ELF-1 (cell line): ENCODE data around the gene PHACTR3.

Source experiments
- DNase-seq: peaks from one replicate; pipeline ENCODE4 v3.0.0-alpha.2; 2016; ENCODE audit warnings: low read depth, low spot score

Gene PHACTR3

DNA sequence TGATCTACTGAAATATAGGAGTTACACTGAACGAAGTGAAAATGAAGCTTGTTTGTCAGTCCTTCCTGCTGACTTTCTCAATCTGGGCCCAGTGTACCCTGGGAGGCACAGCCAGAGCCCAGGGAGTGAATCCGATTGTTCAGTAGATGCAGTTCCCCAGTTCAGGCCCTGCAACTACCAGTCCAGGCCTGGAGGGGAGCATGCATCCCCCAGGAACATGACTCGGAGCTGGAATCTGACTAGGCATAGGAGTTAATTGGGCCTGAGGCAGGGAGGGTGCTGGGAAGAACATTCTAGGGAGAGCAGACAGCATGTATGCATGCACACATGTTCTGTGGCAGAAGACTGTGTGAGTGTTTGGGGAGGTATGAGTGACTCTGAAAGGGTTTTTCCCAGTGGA is 42.1 kb downstream of the PHACTR3 start:
- DNase-seq, result no peak

DNA sequence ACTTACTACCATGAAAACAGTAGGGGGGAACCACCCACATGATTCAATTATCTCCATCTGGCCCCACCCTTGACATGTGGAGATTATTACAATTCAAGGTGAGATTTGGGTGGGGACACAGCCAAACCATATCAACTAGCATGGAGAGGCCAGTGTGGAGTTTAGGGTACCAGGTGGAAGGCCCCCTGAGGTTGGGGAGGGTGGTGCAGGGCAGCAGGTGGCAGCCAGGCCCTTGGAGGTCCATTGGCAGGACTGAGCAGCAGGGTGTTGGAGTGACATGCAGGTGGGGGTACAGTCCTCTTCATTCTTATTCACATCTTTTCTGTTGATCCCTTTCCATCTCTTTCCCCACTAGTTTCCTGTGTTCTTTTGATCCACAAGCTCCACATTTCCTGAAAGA is 42.9 kb downstream of the PHACTR3 start:
- no peak for DNase-seq

DNA sequence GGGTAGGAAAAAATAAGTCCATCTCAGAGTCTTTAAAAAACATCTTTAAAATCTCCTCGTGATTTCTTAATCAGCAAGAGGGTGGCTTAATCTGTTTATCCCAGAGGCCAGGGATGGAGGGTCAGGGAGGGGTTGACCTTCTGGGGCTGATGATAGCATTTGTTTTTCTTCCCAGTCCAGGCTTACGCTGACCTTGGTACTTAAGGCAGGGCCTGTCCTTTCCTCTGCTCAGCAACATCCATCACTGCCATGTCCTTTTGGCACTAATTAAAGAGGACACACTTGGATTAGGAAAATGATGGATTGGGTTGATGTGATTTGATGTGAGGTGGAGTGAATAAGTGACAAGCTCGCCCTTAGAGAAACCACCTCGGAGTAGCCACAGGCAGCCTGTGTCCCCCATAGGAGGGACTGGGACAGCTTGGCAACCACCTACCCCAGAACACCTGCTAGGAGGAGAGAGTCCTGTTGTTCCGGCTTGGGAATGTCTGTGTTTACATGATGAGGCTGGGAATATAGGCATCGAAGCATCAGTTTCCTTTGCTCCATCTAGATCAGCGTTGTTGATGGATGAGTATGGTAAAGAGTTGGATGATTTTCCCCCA is 44.2 kb downstream of the PHACTR3 start:
- DNase-seq, result no peak

DNA sequence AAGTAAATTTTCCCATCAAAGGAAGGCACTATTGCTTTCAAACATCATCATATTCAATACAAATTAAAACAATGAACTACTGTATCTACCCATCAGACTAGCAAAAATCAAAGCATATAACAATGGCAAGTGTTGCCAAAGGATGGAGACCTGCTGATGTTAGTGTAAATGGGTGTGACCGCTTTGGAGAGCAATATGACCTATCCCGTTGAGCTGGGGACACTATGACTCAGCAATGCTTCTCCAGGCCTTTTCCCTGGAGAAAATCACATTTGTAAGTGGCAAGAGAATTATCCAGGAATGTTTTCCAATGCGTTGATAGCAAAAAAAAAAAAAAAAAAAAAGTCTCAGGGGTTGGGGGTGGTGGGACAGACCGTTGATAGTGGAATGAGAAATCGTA is 46.1 kb downstream of the PHACTR3 start:
- DNase-seq, result no peak

DNA sequence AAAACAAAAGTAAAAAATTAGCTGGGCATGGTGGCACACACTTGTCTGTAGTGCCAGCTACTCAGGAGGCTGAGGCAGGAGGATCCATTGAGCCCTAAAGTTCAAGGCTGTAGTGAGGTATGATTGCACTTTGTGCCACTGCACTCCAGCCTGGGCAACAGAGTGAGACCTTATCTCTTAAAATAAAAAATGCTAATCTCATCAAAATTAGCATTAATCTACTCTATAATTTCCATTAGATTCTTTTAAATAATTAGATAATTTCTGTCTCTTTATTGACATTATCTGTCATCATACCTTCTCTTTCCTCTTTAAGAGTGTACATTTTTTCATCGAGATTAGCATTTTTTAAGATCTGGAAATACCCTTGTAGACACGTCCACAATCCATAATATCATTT is 48.0 kb downstream of the PHACTR3 start:
- DNase-seq, result no peak

DNA sequence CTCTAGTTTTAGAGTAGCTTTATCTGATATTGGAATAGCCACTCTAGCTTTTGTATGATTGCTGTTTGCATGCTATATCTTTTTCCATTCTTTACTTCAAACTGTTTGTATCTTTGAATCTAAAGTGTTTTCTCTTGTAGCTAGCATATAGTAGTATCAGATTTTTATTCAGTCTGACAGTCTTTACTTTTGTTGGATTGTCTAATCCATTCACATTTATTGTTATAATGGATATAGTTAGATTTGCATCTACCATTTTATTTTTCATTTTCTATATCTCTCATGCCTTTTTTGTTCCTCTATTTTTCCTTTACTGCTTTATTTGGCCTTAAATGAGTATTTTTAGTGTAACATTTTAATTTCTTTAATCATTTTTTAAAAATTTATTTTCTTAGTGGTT is 52.1 kb downstream of the PHACTR3 start:
- DNase-seq, result no peak

DNA sequence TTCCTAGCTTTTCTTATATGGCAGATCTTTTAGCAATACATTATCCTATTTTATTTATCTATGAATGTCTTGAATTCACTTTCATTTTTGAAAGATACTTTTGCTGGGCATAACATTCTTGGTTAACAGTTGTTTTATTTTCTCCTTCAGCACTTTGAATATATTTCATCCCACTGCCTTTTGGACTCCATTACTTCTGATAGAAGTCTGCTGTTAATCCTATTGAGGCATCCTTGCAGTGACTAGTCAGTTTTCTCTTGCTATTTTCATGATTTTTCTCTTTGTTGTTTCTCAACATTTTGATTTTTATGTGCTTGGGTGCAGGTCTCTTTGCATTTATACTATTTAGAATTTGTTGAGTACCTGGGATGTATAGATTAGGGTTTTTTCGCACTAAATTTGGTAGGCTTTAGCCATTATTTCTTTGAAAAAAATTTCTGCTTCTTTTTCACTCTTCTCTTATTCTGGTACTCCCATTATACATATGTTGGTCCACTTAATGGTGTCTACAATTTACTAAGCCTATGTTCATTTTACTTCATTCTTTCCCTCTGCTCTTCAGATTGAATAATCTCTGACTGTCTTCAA is 53.2 kb downstream of the PHACTR3 start:
- no peak for DNase-seq

DNA sequence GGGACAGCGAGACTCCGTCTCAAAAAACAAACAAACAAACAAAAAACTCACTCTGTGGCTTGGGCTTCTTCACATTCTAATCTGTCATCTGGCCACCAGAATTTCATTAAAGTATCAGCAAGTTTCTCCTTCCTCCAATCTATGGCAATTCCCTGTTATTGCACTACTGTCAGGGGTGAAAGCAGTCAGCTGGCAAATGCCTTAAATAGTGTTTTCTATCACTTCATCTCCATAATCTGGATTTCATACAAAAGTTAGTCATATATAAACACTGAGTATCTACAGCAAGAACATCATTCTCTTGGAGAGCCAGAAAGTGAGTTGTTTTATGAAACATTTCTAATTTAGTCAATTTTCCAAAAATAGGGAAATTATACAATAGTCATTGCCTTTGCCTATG is 56.1 kb downstream of the PHACTR3 start:
- no peak for DNase-seq

DNA sequence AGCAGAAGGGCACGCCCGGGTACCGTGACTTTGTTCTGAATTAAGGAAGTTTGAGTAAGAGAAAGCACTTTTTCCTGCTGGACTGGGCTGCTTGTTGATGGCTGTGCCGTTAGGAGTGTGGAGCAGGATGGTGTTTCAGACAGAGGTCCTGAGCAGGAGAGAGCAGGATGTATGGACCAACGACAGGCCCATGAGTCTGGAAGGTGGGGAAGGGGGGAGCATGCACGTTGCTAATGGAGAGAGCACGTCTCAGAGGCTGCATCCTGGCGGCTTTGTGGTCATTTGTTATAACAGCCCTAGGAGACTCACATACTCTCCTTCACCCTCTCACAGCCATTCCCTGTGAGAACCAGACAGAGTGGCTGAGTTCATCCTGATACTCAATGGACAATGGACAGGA is 56.8 kb downstream of the PHACTR3 start:
- DNase-seq, result no peak

DNA sequence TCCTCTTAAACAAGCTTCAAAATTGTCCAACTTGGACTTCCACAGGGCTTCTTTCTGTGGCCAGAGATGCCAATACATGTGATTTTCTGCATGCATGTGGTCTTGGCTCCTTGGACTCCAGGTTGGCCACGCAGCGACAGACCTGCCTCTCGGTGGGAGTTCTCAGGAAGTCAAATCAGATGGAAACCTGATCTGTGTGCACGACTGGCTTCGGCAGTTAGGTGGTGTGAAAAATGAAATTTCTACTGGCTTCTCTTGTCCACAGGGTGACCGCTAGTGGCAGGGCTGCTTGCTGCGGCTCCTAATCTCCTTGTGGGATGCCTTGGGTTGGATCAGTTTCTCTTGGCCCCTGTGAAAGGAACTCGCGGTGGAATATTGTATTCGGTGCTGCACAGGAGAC is 57.3 kb downstream of the PHACTR3 start:
- no peak for DNase-seq

DNA sequence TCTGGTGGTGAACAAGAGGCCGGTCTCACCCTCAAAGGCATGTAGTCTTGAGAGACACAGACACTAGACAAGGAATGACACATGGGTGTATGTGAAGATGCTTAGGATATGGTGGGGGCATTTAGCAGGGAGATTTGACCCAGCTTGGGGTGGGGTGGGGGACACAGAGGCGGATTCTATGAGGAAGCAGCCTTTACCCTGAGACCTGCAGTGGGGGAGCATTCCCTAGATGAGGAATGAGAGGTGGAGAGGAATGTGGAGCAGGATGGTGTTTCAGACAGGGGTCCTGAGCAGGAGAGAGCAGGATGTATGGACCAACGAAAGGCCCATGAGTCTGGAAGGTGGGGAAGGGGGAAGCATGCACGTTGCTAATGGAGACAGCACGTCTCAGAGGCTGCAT is 57.8 kb downstream of the PHACTR3 start:
- no peak for DNase-seq

DNA sequence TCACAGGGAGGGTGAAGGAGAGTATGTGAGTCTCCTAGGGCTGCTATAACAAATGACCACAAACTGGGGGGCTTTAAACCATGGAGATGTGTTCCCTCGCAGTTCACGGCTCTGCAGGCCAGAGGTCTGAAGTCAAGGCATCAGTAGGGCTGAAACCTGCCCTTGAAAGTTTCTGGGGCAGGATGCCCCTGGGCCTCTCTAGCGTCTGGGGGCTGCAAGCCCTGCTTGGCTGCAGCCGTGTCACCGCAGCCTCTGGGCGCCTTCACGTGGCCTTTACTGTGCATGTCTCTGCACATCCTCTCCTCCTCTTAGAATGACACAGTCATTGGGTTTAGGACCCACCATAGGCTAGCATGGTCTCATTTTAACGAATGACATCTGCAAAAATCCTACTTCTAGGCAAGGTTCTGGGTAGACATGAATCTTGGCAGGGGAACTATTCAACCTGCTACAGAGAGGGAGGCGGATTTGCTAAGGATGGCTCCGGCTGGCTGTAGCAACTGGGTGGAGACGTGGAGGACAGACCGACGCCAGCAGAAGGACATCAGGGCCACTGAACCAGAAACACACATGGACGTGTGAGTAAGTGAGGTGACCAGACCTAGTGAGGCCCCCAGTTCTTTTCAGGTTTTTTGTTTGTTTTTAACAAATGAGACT is 58.6 kb downstream of the PHACTR3 start:
- DNase-seq, result no peak

DNA sequence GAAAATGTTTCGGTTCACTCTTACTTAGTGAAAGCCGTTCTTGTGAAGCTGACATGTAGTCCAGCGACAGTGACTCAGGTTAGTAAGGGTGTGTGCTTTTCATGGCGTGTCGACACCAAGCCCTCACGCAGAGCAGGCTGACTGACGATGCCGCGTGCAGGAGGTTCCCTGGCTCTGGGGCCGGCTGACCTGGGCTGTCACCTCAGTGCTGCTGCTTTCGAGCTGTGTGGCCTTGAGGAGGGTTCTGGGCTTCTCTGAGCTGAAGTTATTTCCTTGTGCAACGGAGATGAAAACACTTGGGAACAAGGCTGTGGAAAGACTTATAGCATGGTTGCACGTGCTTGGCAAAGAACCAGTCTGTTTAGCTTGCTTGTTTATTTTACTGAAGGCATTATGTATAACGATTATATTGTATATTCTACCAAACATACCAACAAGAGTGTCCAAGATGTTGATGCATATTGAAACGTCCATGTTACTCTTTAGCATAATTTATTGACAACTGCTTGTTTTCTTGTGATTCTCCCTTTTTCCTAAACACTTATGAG is 59.2 kb downstream of the PHACTR3 start:
- DNase-seq, result no peak

DNA sequence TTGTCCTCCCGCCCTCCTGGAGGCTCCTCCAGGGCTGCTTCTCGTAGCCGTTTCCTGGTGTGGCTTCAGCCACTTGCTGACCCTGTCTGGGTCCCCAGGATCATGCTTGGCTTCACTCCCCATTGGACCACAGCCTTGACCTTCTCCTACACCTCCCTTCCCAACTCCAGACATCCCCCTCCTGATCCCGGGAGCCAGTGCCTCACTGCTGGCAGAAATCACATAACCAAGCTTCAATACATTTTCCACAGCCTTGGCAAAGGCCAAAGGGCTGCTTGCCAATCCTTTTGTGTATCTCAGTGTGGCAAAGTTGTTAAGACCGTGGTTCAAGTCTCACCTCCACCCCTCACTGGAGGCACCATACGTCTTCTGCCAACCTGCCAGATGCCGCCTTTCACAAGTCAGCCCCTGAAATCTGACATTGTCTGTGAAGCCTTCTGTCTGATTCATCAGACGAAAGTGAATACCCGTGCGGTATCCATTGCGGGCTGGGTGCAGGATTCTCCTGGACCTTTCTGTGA is 60.1 kb downstream of the PHACTR3 start:
- DNase-seq, result no peak

DNA sequence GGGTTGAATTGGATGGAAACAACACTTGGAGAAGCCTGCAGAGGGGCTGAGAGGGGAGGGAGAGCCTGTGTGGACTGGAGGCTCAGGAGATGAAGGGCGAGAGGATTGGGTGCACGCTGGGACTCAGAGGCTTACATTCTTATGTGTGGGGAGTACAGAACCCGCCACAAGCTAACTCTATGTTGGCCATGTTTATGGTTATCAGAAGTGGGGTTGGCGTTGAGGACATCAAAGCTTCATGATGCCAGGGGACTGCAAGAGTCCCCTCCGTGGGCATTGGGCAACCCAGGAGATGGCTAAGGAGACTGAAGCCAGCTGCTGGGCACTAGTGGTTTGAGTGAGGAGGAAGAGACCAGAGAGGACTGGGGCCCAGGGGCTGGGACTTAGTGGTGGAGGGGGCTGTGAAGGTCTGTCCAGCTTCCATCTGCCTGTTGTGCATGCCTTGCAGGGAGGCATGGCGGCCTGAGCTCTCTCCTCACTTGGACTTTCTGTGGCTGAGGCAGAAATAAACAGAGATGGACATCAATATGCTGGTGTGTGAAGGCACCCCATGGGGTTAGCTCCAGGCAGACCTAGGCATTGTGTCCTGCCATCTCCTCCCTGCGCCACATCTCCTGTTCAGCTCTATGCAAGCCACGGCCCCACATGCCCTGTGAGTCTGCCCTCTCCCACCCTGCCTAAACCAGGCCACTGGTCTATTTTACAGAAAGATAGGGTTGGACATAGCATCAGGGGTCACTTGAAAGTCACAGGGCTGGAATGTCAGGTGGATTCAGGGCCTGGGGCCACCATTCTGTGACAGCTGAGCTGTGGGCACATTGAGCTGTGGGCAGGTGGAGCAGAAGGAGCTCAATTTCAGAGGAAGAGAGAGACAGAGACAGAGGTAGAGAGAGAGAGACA is 61.6 kb downstream of the PHACTR3 start:
- DNase-seq, result no peak

DNA sequence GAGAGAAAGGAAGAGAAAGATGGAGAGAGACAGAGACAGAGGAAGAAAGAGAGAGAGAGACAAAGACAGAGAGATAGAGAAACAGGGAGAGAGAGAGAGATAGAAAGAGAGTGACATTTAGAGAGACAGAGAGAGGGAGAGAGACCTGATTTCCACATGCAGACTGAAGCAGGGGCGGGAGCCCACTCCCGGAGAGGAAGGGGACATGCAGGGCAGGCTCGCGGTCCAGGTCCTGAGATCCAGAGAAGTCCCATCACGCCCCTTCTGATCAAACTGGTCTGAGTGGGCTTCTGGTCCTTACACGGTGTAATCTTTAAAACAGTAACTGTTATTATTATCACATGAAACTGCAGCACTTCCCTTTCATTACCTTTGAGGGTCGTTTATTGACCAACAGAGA is 62.2 kb downstream of the PHACTR3 start:
- no peak for DNase-seq

DNA sequence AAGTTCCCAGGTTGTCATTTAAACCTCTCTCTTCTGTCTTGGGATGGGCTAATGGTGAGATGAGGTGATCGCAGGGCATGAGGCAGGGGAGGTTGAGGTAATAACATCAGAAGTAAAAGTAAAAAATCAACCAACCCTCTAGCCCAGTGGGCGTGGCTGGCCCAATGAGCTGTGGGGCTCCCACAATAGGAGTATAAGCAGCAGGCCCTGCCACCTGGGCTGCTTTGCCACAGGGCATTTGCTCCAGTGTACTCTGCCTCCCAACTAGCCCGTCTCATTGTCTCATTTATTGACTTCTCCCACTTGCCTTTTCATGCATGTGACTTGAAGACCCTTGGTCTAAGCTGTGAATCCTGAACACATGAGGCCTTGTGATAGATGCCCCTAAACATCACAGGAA is 62.8 kb downstream of the PHACTR3 start:
- DNase-seq, result no peak

DNA sequence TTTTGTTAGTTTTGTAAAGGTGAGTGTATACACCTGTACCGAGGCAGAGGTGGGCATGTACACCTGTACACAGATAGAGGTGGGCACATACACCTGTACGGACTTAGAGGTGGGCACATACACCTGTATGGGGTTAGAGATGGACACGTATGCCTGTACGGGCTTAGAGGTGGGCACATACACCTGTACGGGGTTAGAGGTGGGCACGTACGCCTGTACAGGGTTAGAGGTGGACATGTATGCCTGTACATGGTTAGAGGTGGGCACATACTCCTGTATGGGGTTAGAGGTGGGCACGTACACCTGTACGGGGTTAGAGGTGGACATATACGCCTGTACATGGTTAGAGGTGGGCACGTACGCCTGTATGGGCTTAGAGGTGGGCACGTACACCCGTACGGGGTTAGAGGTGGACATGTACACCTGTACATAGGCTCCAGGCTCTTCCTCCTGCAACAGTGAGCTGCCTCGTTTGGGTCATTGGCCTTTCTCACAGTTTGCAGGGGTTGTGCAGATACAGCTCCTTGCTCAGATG is 63.7 kb downstream of the PHACTR3 start:
- DNase-seq, result no peak

DNA sequence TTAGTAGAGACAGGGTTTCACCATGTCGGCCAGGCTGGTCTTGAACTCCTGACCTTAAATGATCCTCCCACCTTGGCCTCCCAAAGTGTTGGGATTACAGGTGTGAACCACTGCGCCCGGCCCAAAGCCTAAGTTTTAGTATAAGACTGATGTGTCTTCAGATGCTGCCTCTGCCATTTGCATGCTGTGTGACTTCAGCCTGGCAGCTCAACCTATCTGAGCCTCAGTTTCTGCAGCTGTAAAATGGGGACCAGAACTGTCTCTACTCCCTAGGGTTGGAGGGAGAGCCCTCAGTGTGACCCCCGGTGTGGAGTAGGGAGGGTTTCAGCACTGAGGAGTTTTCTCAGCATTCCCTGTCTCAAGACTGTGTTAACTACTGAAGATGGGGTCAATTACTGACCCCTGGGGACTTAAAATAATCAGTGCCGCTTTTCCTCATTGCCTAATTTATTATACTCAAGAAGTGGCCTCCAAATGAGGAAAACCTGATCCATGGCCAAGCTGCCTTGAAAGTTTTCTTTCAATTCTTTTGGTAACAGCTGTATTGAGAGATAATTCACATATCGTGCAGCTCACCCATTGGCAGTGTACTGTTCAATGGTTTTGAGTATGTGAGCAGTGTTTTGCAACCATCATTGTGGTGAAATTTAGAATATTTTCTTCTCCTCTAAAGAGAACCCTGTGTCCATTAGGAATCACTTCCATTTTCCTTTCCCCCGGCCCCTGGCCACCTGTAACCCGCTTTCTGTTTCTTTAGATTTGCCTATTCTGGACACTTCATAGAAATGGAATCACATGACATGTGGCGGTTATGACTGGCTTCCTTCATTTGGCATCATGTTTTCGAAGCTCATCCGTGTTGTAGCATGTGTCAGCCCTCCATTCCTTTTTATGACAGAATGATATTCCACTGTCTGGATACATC is 64.8 kb downstream of the PHACTR3 start:
- DNase-seq, result no peak

DNA sequence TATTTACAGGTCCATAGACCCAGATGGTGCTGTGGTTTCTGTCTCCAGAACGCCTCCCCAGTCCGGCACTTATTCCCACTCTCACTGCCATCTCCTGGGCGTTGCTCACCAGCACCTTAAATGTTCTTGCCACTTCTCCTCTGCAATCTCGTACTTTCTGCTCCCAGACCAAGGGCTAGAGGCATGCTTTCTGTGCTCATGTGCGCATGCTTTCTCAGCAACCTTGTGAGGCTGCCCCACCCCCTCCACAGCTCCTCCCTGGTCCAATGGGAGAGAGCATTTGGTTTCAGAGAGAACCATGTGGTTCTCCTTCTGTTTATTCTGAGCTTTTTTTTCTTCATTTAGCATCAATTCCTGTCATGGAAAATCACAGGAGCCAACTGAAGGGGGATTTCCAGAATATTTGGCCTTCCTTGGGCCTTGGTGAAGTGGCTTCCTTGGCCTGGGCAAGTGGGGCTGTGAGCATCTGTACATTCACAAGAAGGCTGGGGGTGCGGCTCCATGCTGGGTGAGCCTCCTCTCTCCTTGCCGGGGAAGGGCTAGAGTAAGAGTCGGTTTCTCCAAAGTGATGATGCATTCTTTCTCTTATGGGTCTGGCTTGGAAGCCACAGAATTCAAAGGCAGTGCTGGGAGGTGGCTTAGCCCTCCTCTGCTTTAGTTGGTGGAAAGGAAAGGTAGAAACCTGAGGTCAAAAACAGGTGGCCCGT is 66.6 kb downstream of the PHACTR3 start:
- DNase-seq, result no peak
